ENCODE results near the gene PKP4.

PKP4 gene

GRCh38 chr2:158616480-158617000, 159.8 kb downstream of the PKP4 start:
- Histone ChIP-seq H4K20me1 (ENCODE audit: insufficient read depth, low read length) (no peaks in the 10 kb centered on the region), H3K4me3 (ENCODE audit: low read depth, low read length, poor library complexity, severe bottlenecking) (no peak overlapping the region), H3K9ac (ENCODE audit: low read length) (no peak overlapping the region), H3K36me3 (ENCODE audit: insufficient read depth, low read length) (no peaks in the 10 kb centered on the region), H3K27me3 (ENCODE audit: insufficient read depth, low read length) (no peaks in the 10 kb centered on the region), H2AFZ (ENCODE audit: low read length) (no peak overlapping the region), H3K4me2 (ENCODE audit: low read length) (no peak overlapping the region), H3K79me2 (ENCODE audit: insufficient read depth, low read length) (no peaks in the 10 kb centered on the region), H3K4me1 (ENCODE audit: insufficient read depth, low read length, severe bottlenecking) (no peaks in the 10 kb centered on the region), H3F3A (ENCODE audit: insufficient read depth, low read length) (no peaks in the 10 kb centered on the region), H3K9me3 (ENCODE audit: low read length) (no peaks in the 10 kb centered on the region), H3K27ac (ENCODE audit: low read depth, low read length, poor library complexity, severe bottlenecking) (no peak overlapping the region), H3K9me2 (ENCODE audit: low read depth, low read length) (no peaks in the 10 kb centered on the region)
- TF ChIP-seq EZH2 (IDR thresholded peaks at IDR 0.05; ENCODE audit: borderline replicate concordance, low read length) (no peak), CTCF (IDR thresholded peaks at IDR 0.05; ENCODE audit: low read length) (no peak)

- no peak overlapping the region for H3K4me3 ChIP-seq (ENCODE audit: low read depth, low read length, poor library complexity, severe bottlenecking)
- no peaks in the 10 kb centered on the region for H3K27me3 ChIP-seq (ENCODE audit: insufficient read depth, low read length)
- no peaks in the 10 kb centered on the region for H3K9me3 ChIP-seq (ENCODE audit: low read length)
- H3K4me2 ChIP-seq (ENCODE audit: low read length): no peak overlapping the region
- no peak for TF ChIP-seq CTCF (IDR thresholded peaks at IDR 0.05; ENCODE audit: low read length)
- no peak for TF ChIP-seq EZH2 (IDR thresholded peaks at IDR 0.05; ENCODE audit: borderline replicate concordance, low read length)
- no peak overlapping the region for H2AFZ ChIP-seq (ENCODE audit: low read length)
- H3K36me3 ChIP-seq (ENCODE audit: insufficient read depth, low read length): peaks cover 3% of the 10 kb centered on the region; the same call in 1 of the 2 replicates
- no peak overlapping the region for H3K9ac ChIP-seq (ENCODE audit: low read length)
- no peaks in the 10 kb centered on the region for H3K4me1 ChIP-seq (ENCODE audit: insufficient read depth, low read length, severe bottlenecking)
- H3K27ac ChIP-seq (ENCODE audit: low read depth, low read length, poor library complexity, severe bottlenecking): no peak overlapping the region
- no peaks in the 10 kb centered on the region for H4K20me1 ChIP-seq (ENCODE audit: insufficient read depth, low read length)
- no peaks in the 10 kb centered on the region for H3F3A ChIP-seq (ENCODE audit: insufficient read depth, low read length)
- no peaks in the 10 kb centered on the region for H3K79me2 ChIP-seq (ENCODE audit: insufficient read depth, low read length)
- no peaks in the 10 kb centered on the region for H3K9me2 ChIP-seq (ENCODE audit: low read depth, low read length)
Measured at GRCh38 chr2:158618891-158619490, 162.2 kb downstream of the PKP4 start.

- H3K79me2 ChIP-seq (ENCODE audit: insufficient read depth, low read length): no peaks in the 10 kb centered on the region
- H3K36me3 ChIP-seq (ENCODE audit: insufficient read depth, low read length): peaks cover 3% of the 10 kb centered on the region; the same call in 1 of the 2 replicates
- H4K20me1 ChIP-seq (ENCODE audit: insufficient read depth, low read length): no peaks in the 10 kb centered on the region
- H3K27ac ChIP-seq (ENCODE audit: low read depth, low read length, poor library complexity, severe bottlenecking): no peak overlapping the region
- H3K9ac ChIP-seq (ENCODE audit: low read length): no peak overlapping the region
- no peaks in the 10 kb centered on the region for H3K27me3 ChIP-seq (ENCODE audit: insufficient read depth, low read length)
- no peaks in the 10 kb centered on the region for H3K9me2 ChIP-seq (ENCODE audit: low read depth, low read length)
- no peak overlapping the region for H3K4me2 ChIP-seq (ENCODE audit: low read length)
- no peaks in the 10 kb centered on the region for H3F3A ChIP-seq (ENCODE audit: insufficient read depth, low read length)
- H3K4me3 ChIP-seq (ENCODE audit: low read depth, low read length, poor library complexity, severe bottlenecking): no peak overlapping the region
- no peaks in the 10 kb centered on the region for H3K4me1 ChIP-seq (ENCODE audit: insufficient read depth, low read length, severe bottlenecking)
- no peak overlapping the region for H2AFZ ChIP-seq (ENCODE audit: low read length)
- no peak for TF ChIP-seq EZH2 (IDR thresholded peaks at IDR 0.05; ENCODE audit: borderline replicate concordance, low read length)
- TF ChIP-seq CTCF (IDR thresholded peaks at IDR 0.05; ENCODE audit: low read length): no peak
- no peaks in the 10 kb centered on the region for H3K9me3 ChIP-seq (ENCODE audit: low read length)
Measured at GRCh38 chr2:158619496-158619895, 162.7 kb downstream of the PKP4 start.
